Activated naive CD8-positive, alpha-beta T cell treated with anti-CD3 and anti-CD28 coated beads for 36 hours (primary cell): ENCODE data around the gene CST9. TPM values are rescaled to one million over a fixed set of nuclear protein-coding genes. Genes with fewer than 3 reads are reported as not detected.
"Not testable (repeated sequence)": the region's sequence is repeated elsewhere in the genome, so short reads cannot be mapped to it uniquely, and the experiment has no call there.

Source experiments
- DNase-seq: peaks from one replicate; pipeline ENCODE4 v3.0.0; 2021
- H3K27ac Mint-ChIP-seq: one replicate; pipeline ENCODE4 v1.8.0; 2022; ENCODE audit warnings: mild to moderate bottlenecking, moderate library complexity, mixed read lengths
- H3K27me3 Mint-ChIP-seq: one replicate; pipeline ENCODE4 v1.8.0; 2022; ENCODE audit warnings: mild to moderate bottlenecking, mixed read lengths
- H3K36me3 Mint-ChIP-seq: one replicate; pipeline ENCODE4 v1.8.0; 2021; ENCODE audit warnings: mild to moderate bottlenecking, mixed read lengths
- H3K4me1 Mint-ChIP-seq: one replicate; pipeline ENCODE4 v1.8.0; 2021; ENCODE audit warnings: mixed read lengths
- H3K4me3 Mint-ChIP-seq: one replicate; pipeline ENCODE4 v1.8.0; 2022; ENCODE audit warnings: mild to moderate bottlenecking, moderate library complexity, mixed read lengths
- H3K9me3 Mint-ChIP-seq: one replicate; pipeline ENCODE4 v1.8.0; 2022; ENCODE audit warnings: mixed read lengths
- total RNA-seq, 2 experiments: library from RNA; stranded (reverse); gene quantifications; one replicate each; pipeline ENCODE4 v1.2.3, GENCODE V29; 2021

Gene CST9
- total RNA-seq, 2 experiments from 2014 or later: not detected

DNA sequence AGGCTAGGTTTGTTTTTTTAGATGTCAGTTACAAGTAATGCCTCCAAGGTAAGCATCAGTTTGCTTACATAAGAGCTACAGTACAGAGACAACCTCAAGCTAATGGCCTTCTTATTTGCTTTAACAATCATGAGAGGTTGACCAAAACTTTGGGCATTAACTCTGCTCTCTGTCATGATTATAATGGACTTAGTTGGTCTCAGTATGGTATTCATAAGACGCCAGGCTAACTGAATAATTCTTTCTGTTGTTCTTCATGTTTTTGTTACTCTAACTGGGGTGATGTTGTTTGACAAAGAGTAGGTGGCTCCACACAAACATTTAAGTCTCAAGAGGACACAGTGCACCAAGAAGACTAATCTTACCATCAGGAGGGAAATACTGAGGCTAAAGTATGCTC lies 9.8 kb downstream of the CST9 start:
- Mint-ChIP-seq H3K36me3 (no peaks in the 10 kb centered on the region), H3K4me1 (no peaks in the 10 kb centered on the region), H3K27me3 (no peaks in the 10 kb centered on the region), H3K4me3 (no peak overlapping the region), H3K27ac (no peak overlapping the region), H3K9me3 (no peaks in the 10 kb centered on the region)
- no peak for DNase-seq

DNA sequence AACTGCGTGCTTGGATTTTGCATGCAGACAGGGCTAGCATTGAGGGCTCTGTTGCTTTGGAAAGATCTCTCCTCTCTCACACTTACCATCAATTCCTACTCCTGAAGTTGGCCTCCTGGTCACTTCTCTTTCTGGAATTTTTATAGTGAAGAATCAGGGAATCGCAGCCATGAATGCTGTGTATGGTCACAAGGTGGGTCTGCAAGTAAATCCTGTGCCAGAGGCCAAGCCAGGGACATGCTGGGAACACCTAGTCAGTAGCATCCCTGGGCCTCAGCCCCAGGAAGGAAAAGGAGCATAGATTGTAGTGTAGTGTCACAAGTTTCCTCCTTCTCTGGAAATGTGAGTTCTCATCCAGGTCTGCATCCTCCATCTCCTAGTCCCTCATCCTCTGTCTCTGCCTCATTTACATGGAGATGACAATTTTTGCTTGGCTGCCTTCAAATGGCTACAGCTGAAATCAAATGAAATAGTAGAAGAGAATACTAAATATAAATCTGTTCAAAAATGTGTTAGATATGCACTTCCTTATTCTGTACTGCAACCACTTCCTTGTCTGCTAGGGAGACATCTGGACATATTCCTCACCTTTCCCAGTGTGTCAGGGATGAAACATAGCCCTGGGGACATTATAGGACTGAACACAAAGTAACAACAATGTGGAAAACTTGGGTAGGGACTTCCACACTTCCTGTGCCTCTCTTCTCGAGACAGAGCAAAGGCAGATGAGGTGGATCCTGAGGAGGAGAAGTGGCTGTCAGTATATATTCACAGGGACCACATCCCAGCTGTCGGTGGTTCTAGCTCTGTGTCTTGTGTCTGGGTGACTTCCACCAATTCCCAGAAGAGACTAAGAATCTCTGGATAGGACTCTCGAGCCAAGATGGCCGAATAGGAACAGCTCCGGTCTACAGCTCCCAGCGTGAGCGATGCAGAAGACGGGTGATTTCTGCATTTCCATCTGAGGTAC lies 17.0 kb downstream of the CST9 start:
- no peaks in the 10 kb centered on the region for H3K4me1 Mint-ChIP-seq
- no peak overlapping the region for H3K27ac Mint-ChIP-seq

DNA sequence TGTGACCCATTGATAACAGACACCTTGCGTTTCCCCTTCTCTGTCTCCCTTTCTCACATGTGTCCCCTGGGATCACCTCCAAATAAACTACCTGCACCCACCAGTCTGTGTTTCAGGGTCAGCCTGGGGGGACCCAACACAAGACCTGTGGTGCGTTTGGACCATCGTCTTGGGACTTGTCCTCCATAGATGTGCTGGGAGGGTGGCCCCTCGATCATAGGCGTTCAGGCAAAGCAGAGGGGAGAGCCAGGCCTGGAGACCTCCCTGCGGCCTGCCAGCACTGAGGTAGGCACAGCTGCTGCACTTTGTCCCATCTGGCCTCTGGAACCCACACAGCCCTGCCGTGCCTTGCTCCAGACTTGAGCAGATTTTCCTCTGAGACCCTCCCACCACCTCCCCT lies 18.1 kb downstream of the CST9 start:
- Mint-ChIP-seq H3K27me3 (peaks cover 13% of the 10 kb centered on the region), H3K36me3 (no peaks in the 10 kb centered on the region), H3K4me1 (no peaks in the 10 kb centered on the region), H3K9me3 (no peaks in the 10 kb centered on the region), H3K27ac (no peak overlapping the region), H3K4me3 (no peak overlapping the region)
- no peak for DNase-seq

More for the DNA sequence above, 17.0 kb downstream of the CST9 start:
- Mint-ChIP-seq H3K27me3 (peaks cover 12% of the 10 kb centered on the region), H3K4me3 (no peak overlapping the region), H3K9me3 (no peaks in the 10 kb centered on the region), H3K36me3 (no peaks in the 10 kb centered on the region)
- DNase-seq: no peak

DNA sequence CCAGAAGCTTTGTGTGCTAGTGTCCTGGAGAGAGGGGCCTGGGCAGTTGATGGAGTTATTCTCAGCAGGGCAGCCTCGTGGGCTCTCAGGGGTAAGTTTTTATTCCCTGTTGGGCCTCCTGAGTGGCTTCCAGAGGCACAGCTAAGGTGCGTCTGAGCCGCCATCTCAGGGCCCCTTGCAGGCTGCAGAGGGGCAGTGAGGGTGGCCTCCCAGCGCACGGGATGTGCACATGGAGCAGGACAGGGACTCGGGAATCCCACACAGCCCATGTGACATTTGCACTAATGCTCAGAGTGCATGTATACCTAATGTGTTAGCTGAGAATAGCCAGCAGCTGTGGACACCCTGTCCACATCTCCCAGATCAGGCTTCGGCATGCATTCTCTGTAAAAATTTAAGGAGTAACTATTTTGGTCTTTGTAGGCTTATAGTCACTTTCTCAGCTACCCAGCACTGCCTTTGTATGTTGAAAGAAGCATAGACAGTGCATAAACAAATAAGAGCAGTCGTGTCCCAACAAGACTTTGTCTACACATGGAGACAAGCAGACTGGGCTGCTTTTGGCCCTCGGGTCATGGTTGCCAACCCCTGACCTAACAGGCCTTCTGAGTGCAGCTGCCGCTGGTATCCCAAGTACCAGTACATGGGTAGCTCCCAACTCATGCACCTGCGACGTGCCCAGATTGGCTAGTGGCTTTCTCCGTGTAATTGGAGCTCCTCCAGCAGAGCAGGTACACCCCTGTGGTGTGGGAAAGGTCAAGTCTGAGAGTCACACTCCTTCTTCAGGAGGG lies 18.8 kb downstream of the CST9 start:
- no peak overlapping the region for H3K27ac Mint-ChIP-seq
- no peak overlapping the region for H3K4me3 Mint-ChIP-seq
- no peaks in the 10 kb centered on the region for H3K9me3 Mint-ChIP-seq
- no peak for DNase-seq
- no peaks in the 10 kb centered on the region for H3K36me3 Mint-ChIP-seq
- H3K4me1 Mint-ChIP-seq: no peaks in the 10 kb centered on the region
- peaks cover 18% of the 10 kb centered on the region for H3K27me3 Mint-ChIP-seq

DNA sequence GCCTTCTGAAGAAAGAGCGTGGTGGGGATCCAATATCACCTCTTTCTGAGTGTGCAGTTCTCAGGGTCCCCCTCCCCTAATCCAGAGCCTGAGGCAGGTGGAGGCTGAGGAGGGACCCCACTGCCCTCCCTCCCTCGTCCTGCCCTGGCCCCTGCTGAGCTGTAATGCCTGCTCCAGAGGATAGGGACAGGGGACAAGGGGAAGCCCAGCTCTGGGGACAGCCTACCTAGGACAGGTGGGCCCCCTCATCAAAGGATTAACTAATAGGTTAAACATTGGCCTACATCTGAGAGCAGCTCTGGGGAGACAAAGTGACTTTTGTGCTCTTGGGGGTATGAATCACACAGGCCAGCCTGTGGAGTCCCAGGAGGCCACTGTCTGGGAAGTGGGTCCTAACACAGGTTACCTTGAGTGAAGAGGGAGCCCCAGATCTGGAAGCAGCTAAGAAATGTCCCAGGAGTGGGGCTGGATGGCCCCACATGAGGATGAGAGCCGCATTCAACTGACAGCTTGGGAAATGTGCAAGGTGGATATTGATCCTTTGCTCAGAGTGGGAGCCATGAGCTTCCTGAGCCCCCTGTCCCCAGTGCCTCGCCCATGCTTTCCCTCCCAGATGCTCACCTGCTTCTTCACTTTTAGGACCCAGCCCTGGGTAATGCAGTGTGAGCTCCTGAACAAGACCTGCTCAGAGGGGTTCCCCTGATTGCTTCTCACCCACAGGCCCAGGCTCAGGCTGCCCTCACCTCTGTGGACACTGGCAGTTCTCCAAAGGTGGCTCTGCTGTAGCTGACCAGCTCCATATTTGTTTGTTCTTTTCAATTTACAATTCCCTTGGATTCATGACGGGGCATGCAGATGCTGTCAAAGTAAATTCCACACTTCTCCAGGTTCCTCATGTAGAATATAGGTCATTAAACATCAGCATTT lies 19.6 kb downstream of the CST9 start:
- DNase-seq: no peak
- Mint-ChIP-seq H3K4me3 (no peak overlapping the region), H3K36me3 (no peaks in the 10 kb centered on the region), H3K4me1 (no peaks in the 10 kb centered on the region), H3K27me3 (peaks cover 18% of the 10 kb centered on the region), H3K9me3 (no peaks in the 10 kb centered on the region), H3K27ac (no peak overlapping the region)

DNA sequence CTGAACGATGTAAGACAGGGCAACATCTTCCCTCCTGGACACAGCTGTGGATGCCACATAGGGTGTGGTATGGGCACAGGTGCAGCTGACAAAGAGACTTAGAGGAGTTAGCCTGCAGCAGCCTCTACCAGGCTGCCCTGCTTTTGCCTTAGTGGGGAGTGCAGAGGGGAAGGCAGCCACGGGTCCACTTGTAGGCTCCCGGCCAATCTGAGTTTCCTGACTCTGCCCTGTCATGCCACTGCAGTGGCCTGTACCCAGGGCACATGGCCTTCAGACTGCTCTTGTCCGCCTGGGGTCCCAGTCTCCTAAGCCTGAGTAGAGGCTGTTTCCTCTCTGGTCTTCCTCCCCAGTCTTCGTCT lies 20.3 kb downstream of the CST9 start:
- Mint-ChIP-seq H3K36me3 (no peaks in the 10 kb centered on the region), H3K9me3 (no peaks in the 10 kb centered on the region), H3K27me3 (peaks cover 18% of the 10 kb centered on the region), H3K27ac (no peak overlapping the region), H3K4me1 (no peaks in the 10 kb centered on the region), H3K4me3 (no peak overlapping the region)
- DNase-seq: no peak

DNA sequence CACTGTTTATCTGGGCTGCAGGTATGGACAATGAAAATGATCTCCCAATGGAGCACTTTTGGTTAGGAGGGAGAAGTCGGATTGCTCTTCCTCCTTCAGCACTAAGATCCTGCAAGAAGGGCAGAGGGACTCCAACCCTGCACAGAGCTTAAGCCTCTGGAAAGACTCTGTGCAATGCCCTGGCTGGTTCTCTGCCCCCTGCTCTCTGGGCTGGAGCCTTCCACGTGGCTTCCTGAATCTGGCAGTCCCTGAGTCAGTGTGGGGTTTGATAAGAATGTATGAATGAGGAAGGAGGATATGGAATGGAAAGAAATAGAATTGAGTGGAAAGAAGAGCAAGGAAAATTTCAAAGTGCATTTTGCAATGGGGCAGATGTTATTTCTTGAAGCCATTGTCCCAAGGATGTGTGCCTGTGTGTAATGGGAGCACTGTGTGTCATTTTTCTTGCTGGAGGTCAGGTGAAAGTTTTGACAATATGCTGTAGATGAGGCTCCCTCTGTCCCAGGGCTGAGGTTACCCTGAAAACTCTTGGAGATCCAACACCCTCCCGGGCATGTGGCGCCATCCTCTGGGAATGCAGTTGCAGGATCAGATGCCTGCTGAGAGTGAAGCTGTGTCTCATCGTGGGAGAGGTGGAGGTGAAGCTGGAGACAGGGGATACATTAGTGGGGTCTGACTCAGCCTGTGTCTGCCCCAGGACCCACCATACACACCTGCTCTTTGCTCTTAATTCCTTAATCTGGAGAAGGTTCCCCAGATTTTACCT lies 21.1 kb downstream of the CST9 start:
- peaks cover 2% of the 10 kb centered on the region for H3K9me3 Mint-ChIP-seq
- no peaks in the 10 kb centered on the region for H3K4me1 Mint-ChIP-seq
- DNase-seq: no peak
- peaks cover 18% of the 10 kb centered on the region for H3K27me3 Mint-ChIP-seq
- no peak overlapping the region for H3K4me3 Mint-ChIP-seq
- no peak overlapping the region for H3K27ac Mint-ChIP-seq
- H3K36me3 Mint-ChIP-seq: no peaks in the 10 kb centered on the region

DNA sequence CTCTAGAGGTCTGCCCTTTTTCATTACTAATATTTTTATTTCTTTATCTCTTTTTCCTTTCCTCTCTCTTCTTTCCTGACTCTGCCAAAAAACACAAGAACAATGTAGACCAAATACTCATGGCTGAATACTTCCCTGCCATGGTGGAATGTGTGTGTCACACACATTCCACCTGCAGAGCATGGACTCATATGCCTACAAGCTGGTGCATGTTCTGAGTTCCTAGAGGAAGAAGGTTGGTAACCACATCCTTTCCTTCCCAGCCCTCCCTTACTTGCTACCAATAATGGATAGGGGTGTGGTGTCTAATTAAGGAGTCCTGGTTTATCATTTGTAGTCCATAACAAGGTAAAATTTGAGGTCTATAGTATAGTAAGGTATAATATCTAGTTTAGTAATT lies 22.2 kb downstream of the CST9 start:
- Mint-ChIP-seq H3K36me3 (no peaks in the 10 kb centered on the region), H3K4me3 (no peak overlapping the region), H3K27me3 (peaks cover 16% of the 10 kb centered on the region), H3K27ac (no peak overlapping the region), H3K9me3 (peaks cover 2% of the 10 kb centered on the region), H3K4me1 (no peaks in the 10 kb centered on the region)
- no peak for DNase-seq

DNA sequence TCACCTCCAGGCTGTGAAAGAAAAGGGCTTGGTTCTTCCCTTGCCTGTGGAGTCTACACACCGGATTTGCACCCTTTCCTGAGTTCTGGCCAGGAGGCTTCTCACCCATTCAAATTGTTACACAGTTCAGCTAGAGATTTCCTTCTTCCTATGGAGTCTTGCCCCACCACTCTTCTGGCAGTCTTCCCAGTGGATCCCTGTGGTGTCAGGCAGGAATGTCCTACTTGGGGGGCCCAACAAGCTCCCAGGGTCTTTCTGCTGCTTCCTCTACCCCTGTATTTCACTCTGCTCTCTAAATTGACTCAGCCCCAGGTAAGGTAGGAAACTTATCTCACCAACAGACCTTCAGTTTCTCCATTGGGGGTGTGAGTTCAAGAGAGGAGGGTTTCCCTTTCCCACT lies 23.4 kb downstream of the CST9 start:
- Mint-ChIP-seq H3K27me3 (peaks cover 6% of the 10 kb centered on the region), H3K4me1 (no peaks in the 10 kb centered on the region), H3K9me3 (peaks cover 2% of the 10 kb centered on the region), H3K36me3 (no peaks in the 10 kb centered on the region), H3K27ac (no peak overlapping the region), H3K4me3 (no peak overlapping the region)
- no peak for DNase-seq

DNA sequence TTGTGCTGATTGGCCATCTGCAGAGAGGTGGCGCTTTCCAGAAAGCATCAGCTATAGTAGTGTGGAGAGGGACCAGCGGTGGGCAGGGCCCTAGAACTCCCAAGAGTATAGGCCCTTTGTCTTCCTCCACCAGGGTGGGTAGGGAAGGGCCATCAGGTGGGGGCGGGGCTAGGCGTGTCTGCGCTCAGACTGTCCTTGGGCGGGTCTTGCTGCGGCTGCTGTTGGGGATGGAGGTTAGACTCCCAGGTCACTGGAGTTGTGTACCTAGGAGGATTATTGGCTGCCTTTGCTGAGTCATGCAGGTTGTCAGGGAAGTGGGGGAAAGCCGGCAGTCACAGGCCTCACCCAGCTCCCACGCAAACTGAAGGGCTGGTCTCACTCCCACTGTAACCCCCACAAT lies 23.9 kb downstream of the CST9 start:
- H3K27me3 Mint-ChIP-seq, H3K27ac Mint-ChIP-seq, H3K9me3 Mint-ChIP-seq, H3K36me3 Mint-ChIP-seq, H3K4me3 Mint-ChIP-seq, H3K4me1 Mint-ChIP-seq, DNase-seq: not testable (repeated sequence)

DNA sequence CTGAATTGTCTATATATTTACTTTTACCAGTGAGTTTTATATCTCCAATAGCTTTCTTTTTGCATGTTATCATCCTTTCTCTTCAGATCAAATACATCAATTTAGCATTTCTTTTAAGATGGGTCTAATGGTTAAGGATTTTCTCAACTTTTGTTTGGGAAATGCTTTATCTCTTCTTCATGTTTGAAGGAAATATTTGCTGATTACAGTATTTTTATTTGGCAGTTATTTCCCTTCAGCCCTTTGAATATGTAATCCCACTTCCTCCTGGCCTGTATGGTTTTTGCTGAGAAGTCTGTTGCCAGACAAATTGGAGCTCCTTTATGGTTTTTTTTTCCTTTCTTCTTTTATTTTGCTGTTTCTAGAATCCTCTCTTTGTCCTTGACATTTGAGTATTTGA lies 30.7 kb downstream of the CST9 start:
- H3K4me3 Mint-ChIP-seq: no peak overlapping the region
- H3K4me1 Mint-ChIP-seq: no peaks in the 10 kb centered on the region
- no peak for DNase-seq
- H3K27me3 Mint-ChIP-seq: no peaks in the 10 kb centered on the region
- H3K27ac Mint-ChIP-seq: no peak overlapping the region
- no peaks in the 10 kb centered on the region for H3K36me3 Mint-ChIP-seq
- H3K9me3 Mint-ChIP-seq: peaks cover 1% of the 10 kb centered on the region

DNA sequence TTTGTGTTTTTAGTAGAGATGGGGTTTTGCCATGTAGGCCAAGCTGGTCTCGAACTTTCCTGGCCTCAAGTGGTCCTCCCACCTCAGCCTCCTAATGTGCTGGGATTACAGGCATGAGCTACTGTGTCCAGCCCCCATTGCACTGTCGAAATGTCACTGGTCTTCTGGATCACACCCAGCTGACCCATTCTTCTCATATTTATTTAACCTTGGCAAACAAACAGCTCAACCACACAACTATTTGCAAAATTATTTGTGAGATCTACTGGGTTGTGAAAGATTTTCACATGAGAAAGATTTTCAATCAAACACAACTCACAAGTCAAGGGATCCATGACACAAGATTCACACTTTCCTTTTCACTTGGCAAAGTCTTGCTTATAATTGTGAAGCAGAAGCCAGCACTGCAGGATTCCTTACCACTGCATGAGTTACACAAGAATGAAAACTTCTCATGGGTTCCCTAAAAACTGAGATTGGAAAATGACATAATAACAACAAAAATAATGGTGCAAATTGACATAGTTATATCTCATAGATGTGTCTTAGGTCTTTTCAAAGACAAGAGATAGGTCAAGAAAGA lies 35.4 kb downstream of the CST9 start:
- no peaks in the 10 kb centered on the region for H3K4me1 Mint-ChIP-seq
- H3K27me3 Mint-ChIP-seq: no peaks in the 10 kb centered on the region
- H3K9me3 Mint-ChIP-seq: no peaks in the 10 kb centered on the region
- no peaks in the 10 kb centered on the region for H3K36me3 Mint-ChIP-seq
- no peak for DNase-seq
- no peak overlapping the region for H3K27ac Mint-ChIP-seq
- no peak overlapping the region for H3K4me3 Mint-ChIP-seq

DNA sequence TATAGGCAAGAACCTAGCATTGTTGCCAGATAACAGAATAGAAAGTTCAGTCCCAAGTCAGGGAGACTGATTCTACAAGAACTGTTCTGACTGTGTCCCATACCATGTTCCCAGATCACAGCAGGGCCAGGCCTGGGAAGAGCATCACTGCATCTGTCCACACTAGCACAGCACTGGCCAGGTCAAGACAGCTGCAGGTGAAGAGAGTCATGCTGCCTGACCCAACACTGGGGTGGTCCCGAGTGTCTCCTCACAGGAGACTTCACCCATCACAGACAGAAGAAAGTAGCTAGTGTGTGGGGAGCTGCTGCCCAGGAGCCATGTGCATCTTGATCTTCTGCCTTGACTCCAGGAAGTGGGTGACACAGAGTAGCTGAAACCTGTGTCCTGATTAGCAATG lies 36.1 kb downstream of the CST9 start:
- Mint-ChIP-seq H3K9me3 (no peaks in the 10 kb centered on the region), H3K36me3 (no peaks in the 10 kb centered on the region), H3K27me3 (no peaks in the 10 kb centered on the region), H3K27ac (no peak overlapping the region), H3K4me1 (no peaks in the 10 kb centered on the region), H3K4me3 (no peak overlapping the region)
- no peak for DNase-seq

DNA sequence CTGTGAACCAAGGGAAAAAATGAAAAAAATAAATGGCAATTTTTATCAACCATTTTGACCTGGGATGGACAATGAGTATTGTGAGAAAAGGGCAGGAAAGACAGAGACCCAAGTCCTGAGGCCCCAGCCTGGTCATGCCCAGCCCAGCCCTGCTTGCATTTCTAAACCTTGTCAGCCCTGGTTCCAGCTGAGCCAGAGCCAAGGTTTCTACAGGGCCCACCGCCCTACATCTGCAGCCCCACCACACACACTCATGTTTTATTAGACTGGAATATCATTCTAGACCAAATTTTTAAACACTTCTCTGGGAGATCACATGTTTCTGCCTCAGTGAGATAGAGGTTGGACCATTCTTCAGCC lies 36.8 kb downstream of the CST9 start:
- no peak for DNase-seq
- no peaks in the 10 kb centered on the region for H3K9me3 Mint-ChIP-seq
- H3K27me3 Mint-ChIP-seq: peaks cover 4% of the 10 kb centered on the region
- H3K4me3 Mint-ChIP-seq: no peak overlapping the region
- H3K36me3 Mint-ChIP-seq: no peaks in the 10 kb centered on the region
- no peaks in the 10 kb centered on the region for H3K4me1 Mint-ChIP-seq
- no peak overlapping the region for H3K27ac Mint-ChIP-seq
